KMS-11 (cell line): ENCODE results near the gene SUOX.

Source experiments
- H2AFZ ChIP-seq: fragments of 200-600 bp; sonication (generic); 2 replicates; pipeline ENCODE4 v1.6.1; 2016; ENCODE audit warnings: antibody characterized with exemption, mixed run types, low read depth
- H3K27ac ChIP-seq: fragments of 200-600 bp; sonication (generic); 2 replicates; pipeline ENCODE4 v1.6.1; 2016; ENCODE audit warnings: mild to moderate bottlenecking, mixed run types
- H3K27me3 ChIP-seq: fragments of 200-600 bp; sonication (generic); 2 replicates; pipeline ENCODE4 v1.6.1; 2017; ENCODE audit warnings: mild to moderate bottlenecking, low read depth, mixed run types, moderate library complexity; ENCODE audit not compliant: insufficient read depth
- H3K36me3 ChIP-seq: fragments of 200-600 bp; sonication (generic); 2 replicates; pipeline ENCODE4 v1.6.1; 2017; ENCODE audit warnings: mild to moderate bottlenecking, mixed run types; ENCODE audit not compliant: insufficient read depth
- H3K4me1 ChIP-seq: fragments of 200-600 bp; sonication (generic); 2 replicates; pipeline ENCODE4 v1.6.1; 2016; ENCODE audit warnings: mild to moderate bottlenecking, low read depth, mixed run types; ENCODE audit not compliant: poor library complexity, severe bottlenecking
- H3K4me2 ChIP-seq: fragments of 200-600 bp; sonication (generic); 2 replicates; pipeline ENCODE4 v1.7.0; 2016; ENCODE audit warnings: mild to moderate bottlenecking, mixed run types
- H3K4me3 ChIP-seq: fragments of 200-600 bp; sonication (generic); IDR thresholded peaks from 2 replicates; pipeline ENCODE4 v1.6.1; 2017; ENCODE audit warnings: low read depth, low read length, mixed read lengths; ENCODE audit not compliant: insufficient read depth
- H3K79me2 ChIP-seq: fragments of 200-600 bp; sonication (generic); 2 replicates; pipeline ENCODE4 v1.6.1; 2016; ENCODE audit warnings: low read depth, mixed run types; ENCODE audit not compliant: insufficient read depth
- H3K9ac ChIP-seq: fragments of 200-600 bp; sonication (generic); 2 replicates; pipeline ENCODE4 v1.6.1; 2016; ENCODE audit warnings: mild to moderate bottlenecking, mixed run types
- H4K20me1 ChIP-seq: fragments of 200-600 bp; sonication (generic); 2 replicates; pipeline ENCODE4 v1.6.1; 2016; ENCODE audit warnings: mild to moderate bottlenecking, mixed run types; ENCODE audit not compliant: insufficient read depth
- CTCF ChIP-seq: fragments of 200-600 bp; sonication (generic); conservative IDR thresholded peaks from 2 replicates; pipeline ENCODE4 v1.6.1; 2017; ENCODE audit warnings: low read depth, mild to moderate bottlenecking, antibody characterized with exemption, low read length, moderate library complexity, mixed read lengths

Gene SUOX

GRCh38 chr12:56042843-56043242 is 45.8 kb downstream of the SUOX start:
- Histone ChIP-seq H3K27me3 (no peaks in the 10 kb centered on the region), H4K20me1 (peaks cover 7% of the 10 kb centered on the region; the same call in 1 of the 2 replicates), H3K27ac (peak overlapping the region; percentile 58), H3K36me3 (peaks cover 30% of the 10 kb centered on the region; the same call in 1 of the 2 replicates), H3K4me2 (peak overlapping the region; percentile 93), H3K4me1 (peaks cover 38% of the 10 kb centered on the region), H3K9ac (peak overlapping the region; percentile 68), H3K4me3 (peak overlapping the region; percentile 86), H2AFZ (no peak overlapping the region), H3K79me2 (peaks cover 33% of the 10 kb centered on the region)
- no peak for TF ChIP-seq CTCF

GRCh38 chr12:56046027-56046780 is 49.1 kb downstream of the SUOX start:
- peaks cover 27% of the 10 kb centered on the region for H3K4me1 ChIP-seq
- no peak overlapping the region for H3K27ac ChIP-seq
- no peak for TF ChIP-seq CTCF
- no peak overlapping the region for H3K4me2 ChIP-seq
- no peaks in the 10 kb centered on the region for H3K27me3 ChIP-seq
- H3K36me3 ChIP-seq = peaks cover 30% of the 10 kb centered on the region; the same call in 1 of the 2 replicates
- peaks cover 7% of the 10 kb centered on the region; the same call in 1 of the 2 replicates for H4K20me1 ChIP-seq
- H3K9ac ChIP-seq = no peak overlapping the region
- H3K4me3 ChIP-seq = no peak overlapping the region
- H3K79me2 ChIP-seq = peaks cover 33% of the 10 kb centered on the region
- no peak overlapping the region for H2AFZ ChIP-seq

- TF ChIP-seq CTCF = no peak
- no peak overlapping the region for H3K4me3 ChIP-seq
- no peaks in the 10 kb centered on the region for H3K36me3 ChIP-seq
- H2AFZ ChIP-seq = no peak overlapping the region
- no peaks in the 10 kb centered on the region for H4K20me1 ChIP-seq
- no peak overlapping the region for H3K9ac ChIP-seq
- H3K79me2 ChIP-seq = no peaks in the 10 kb centered on the region
- no peaks in the 10 kb centered on the region for H3K4me1 ChIP-seq
- no peaks in the 10 kb centered on the region for H3K27me3 ChIP-seq
- no peak overlapping the region for H3K27ac ChIP-seq
- no peak overlapping the region for H3K4me2 ChIP-seq
These were observed 56.4 kb downstream of the SUOX start for GRCh38 chr12:56053407-56053893.
